GM19468 (cell line): ENCODE measurements around the gene RUNX3.

Experiments
- ATAC-seq: cut with Tn5 transposase; IDR thresholded peaks from one replicate; pipeline ENCODE4 v1.9.1; 2021; ENCODE audit warnings: mild to moderate bottlenecking, moderate library complexity, moderate number of reproducible peaks; ENCODE audit not compliant: unreplicated experiment; ENCODE audit errors: extremely low read depth

Gene RUNX3

DNA sequence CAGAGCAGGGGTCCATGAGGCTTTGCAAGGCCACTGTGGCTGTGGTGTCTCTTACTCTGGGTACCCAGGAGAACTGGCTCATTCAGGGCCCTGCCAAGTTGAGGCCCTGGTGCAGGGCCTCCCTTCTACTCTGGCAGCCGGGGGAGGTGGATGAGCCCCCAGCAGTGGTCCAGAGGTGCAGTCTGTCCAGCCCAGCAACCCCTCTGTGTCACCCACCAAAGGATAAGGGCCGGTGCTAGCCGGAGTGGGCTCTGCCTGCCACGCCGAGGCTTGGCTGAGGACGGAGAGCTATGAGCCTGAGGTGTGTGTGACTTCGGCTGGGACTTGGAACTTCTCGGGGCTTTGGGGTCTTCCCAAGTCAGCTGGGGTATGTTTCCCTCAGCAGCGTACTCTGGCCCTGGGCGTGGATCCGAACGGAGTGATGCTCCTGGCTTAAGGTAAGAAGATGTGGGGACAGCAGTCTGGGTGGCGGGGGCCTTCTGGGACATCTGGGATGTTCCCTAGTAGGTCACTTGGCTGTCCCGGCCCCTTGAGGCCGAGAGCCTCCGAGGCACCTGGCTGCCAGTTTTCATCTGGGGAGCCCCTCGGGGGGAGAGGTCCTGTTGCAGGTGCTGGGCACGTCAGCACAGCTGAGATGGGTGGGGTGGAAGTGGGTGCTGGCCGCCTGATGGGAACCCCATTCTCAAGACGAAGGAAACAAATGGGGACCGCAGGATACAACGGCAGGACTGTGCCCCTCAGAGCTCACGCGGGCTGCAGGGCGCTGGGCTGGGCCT, 25.9 kb downstream of the RUNX3 start:
- no peak for ATAC-seq

DNA sequence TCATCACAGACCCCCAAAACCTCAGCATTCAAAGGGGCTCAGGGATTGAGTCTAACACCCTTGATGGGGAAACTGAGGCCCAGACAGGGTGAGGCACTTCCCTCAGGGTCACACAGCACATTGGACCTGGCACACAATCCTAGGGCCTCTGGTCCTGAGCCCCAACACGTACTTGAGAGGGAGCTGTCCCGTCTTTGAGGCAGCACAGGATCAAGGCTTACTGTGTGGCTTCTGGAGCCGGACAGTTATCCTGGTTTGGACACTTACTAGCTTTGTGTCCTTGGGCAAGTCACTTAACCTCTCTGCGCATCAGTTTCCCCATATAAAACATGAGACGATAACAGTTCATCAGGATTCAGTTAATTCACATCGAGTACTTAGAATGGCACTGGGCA, 26.5 kb downstream of the RUNX3 start:
- ATAC-seq, result no peak

DNA sequence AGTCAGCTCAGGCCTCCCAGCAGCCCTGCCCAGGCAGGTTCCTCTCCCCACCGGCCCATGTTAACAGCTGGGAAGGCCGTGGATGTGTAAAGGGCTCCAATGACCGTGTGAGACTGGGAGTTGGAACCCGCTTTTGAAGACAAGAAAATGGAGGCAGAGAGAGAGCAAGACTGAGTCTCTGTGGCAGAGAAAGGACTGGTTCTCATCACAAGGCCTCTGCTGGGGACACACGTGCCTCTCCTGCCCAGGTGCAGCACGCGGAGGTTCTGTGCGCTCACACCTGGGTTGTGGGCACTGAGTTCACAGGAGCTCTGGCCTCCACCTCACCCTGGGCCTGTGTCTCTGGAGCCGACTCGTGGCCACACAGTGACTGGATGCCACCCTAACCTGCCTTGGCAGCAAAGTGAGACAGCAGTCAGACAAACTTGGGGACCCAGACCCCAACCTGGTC, 27.0 kb downstream of the RUNX3 start:
- no peak for ATAC-seq

DNA sequence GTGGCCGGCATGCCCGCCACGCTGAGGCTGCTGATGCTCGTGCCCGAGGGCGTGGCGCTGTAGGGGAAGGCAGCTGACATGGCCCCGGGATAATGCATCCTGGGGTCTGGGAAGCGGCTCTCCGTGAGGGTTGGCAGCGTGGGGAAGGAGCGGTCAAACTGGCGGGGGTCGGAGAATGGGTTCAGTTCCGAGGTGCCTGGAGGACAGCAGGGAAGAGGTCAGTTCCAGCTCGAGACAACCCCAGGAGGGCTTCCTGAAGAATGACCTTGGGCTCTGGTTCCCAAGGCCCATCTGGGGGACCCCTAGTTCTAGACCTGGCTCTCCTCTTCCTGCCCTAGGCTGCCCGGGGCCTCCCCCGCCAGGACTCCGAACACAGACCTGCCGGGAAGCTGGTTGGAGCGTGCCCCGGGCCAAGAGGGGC, 27.6 kb downstream of the RUNX3 start:
- ATAC-seq, result no peak

DNA sequence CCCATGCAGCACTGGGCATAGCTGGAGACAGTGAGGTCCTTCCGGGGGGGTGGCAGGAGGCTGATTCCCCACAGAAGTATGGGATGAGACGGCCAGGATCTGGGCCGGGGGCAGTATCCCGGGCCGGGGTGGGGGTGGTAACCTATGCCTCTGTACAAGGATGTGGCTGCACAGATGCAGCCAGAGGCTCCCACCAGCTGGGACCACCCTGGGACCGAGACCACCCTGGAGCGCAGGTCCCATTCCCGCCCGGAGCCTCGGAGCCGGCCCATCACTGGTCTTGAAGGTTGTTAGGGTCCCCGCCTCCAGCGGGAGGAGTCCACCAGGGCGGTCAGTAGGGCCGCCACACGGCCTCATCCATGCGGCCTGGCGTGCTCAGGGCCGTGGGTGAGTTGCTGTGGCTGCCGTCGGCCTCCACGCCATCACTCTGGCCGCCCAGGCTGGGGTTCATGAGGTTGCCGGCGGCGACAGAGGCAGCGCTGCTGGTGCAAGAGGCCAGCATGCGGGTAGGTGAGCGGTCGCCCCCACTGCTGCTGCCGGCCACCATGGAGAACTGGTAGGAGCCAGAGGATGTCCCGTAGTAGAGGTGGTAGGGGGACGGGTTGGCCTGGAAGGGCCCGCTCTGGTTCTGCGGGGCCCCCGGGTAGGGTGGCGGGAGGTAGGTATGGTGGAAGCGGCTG, 28.1 kb downstream of the RUNX3 start:
- ATAC-seq, result no peak

DNA sequence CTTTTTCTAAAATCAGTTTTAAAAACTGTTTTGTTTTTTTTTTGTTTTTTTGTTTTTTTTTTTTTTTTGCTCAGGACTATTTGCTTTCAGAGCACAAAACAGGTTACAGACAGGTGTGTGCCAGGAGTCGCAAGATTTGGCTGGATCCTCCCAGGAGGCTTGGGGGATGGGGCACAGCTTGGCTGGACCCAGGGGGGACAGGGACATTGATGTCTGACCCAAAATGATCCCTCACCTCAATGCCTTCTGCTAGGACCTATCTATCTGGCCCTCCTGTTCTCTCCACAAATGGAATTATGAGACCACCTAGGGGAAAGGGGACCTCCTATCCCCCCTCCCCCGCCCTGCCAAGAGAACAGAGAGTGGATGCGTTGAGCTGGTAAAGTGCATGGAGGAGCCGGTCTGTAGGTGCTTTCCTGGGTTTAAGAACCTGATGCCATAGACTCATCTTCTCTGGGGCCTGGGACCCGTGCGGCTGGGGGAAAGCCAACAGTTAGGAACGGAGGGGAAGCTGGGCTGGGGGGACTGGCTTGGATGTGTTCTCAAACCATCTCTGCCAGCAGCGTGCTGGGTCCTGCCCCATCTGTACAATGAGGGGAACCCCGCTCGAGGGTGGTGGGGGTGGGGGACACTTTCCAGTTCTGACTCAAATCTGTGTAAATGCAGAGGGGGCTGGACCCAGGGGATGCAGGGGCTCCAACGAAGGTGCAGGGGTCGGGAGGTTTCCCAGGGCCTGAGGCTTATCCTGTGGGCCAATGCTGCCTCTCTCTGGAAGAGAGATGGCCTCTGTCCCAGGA, 28.9 kb downstream of the RUNX3 start:
- ATAC-seq, result no peak

DNA sequence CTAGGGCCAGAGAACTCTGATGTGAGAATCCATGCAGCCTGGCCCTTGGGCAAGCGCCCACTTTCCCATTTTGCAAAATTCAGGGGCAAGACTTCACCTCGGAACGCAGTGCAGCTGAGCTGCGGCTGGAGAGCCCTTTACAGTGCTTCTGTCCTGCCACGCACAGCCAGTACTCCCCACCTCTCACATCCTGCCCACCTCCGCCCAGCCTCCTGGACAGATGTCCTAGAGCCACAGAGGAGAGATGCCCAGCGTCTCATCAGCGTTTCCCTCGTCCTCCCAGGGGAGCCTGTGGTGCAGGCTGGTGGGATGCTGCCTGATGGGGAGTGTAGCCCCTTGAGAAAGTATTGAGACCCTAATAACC, 29.6 kb downstream of the RUNX3 start:
- no peak for ATAC-seq

DNA sequence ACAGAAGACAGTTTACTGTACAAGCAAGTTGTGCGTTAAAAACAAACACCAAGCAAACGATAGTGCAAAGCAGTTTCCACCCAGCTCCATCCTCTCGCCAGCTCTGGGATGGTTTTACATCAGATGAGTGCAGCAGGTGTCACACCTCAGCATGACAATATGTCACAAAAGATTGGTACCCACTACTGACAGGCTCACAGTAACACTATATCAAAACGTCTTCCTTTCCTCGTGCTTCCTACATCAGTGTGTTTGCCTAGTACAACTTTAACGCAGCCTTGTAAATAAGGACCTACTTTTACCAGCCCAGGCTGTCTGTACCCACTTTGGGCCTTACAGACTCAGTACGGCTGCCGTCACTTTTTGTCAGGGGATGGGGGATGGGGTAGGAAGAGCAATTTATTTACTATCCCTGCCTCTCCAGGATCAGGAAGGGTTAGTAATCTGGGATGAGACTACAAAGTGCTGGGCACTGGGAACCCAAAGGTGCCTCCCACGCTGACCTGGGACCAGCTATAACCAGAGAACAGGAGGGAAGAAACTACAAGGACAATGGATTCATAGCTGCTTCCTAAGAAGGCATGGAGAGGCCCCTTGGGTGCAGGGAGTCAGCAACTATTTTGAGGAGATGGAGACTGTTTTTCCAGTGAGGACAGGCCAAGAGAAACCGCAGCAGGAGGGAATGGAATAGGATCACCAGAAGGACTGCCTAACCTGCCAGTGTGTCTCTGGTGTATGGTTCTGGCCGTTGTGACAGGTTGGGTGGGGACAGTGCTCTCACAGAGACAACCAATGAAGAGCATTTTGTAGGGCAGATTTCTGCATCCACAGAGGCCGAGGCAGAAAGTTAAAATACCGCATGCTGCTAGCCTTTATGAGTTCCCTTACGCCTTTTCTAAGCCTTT, 30.2 kb downstream of the RUNX3 start:
- no peak for ATAC-seq

DNA sequence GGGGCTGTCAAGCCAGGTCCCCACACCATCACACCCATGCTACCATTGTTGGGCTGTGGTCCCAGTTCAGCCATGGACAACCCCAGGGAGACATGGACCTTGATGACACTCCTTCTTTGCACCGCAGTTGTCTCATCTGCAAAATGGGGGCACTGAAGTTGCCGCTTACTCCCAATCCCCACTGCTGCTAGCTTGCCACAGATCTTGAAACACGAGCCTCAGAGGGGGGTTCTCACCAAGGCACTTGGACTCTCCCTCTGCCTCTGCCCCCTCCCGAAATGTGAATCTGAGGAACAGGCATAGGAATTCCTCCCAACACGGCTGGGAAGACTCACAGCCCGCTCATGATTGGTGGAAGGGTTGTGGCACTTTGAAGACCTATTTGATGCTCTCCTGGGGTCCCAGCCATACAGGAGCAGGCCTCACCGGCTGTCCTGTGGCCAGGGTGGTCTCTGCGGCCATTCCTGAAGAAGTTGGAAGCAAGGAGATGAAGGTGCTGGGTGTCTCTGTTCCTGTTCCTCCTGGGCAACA, 31.1 kb downstream of the RUNX3 start:
- no peak for ATAC-seq

DNA sequence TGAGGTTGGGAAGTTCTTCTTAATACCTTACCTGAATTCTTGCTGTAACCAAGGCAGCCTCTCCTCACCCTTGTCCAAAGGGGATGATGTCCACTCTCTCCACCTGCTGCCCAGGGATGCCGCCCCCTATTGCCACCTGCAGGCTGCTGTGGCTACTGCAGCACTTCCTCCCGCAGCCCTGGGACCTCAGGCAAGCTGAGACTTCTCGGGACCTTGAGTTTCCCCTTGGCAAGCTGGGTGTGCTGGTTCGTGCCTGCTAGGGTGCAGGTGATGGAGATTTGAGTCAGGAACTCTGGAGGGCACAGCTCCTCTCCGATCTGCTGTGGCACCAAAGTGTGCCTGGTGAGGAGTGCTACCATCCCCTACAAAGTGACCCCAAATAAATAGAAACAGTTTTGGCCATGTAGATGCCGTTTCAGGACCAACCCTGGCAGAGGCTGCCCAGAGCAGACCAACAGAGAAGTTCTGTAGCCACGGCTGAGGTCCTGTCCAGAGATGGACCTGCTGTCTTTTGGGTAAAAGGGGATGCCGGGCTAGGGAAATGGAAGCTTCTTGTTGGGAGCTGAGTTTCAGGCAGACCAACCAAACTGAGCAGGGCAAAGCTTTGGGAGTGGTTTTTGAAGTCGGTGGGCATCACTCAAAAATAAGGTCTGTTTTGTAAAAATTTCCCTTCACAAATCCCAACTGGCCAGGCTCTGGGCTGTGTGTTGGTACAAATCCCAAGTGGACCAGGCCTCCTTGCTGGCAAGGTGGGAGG, 31.7 kb downstream of the RUNX3 start:
- no peak for ATAC-seq

DNA sequence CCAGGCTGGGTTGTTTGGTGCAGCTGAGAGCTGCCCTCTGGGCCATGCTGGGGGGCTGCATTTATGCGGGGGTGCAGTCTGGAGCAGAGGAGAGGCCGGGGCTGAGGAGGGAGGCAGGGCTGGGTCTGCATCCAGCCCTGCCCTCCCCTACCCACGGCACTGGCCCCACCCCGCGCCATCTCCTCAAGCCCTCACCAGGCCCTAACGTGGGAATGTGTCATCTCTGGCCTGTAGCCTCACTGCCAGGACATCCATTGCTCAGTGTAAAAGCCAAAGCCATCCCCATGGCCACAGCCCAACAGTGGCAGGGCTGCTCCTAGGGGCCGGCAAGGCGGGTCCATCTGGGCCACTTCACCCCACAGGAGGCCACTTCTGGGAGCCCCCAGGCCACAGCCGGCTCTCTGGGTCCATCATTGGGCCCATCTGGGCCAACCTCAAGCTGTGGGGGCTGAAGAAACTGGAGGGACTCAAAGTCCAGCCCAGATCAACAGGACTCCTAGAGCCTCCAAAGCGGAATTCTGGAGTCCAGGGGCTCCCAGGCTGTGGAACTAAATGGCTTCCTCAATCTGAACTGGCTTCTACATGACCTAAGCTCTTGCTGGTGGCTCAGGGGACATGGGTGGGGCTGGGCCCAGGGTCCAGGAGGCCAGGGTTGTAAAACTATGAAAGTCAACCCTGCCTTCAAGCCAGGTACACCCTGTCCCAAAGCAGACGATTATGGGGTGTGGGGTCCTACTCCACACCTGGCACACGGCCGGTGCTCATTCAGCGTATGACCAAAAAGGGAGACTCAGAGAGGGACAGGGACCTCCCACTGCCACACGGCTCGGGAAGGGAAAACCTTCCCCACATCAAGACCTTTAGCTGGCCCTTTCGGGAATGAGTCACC, 32.6 kb downstream of the RUNX3 start:
- ATAC-seq, result no peak

DNA sequence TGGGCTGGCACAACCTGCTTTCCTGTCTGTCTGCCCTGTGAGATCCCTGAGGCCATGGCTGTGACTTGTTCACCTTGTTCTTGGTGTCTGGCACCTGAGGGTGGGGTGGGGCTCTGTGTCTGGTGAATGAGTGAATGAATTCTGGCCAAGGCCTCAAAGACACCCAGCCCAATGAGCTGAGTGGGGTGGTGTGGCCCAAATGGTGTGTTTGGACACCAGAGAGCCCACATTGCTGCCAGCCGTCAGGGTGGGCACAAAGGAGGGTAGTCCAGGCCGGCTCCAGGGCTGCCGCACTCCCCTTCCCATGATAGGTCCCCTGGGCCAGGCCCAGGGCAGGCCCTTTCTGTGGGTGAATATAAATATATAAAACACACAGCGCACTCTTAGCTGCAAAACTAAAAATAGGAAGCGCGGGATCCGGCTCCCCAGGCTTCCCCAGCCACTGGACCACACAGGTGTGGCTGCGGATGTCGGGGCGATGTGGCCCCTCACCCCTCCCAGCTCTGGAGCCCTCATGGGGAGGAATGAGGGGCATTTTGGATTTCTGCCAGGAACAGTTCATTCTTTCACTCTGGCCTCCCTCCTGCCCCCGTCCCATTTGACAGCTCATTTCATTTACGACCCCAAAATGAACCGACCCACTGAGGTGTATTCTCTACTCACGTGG, 33.3 kb downstream of the RUNX3 start:
- no peak for ATAC-seq

DNA sequence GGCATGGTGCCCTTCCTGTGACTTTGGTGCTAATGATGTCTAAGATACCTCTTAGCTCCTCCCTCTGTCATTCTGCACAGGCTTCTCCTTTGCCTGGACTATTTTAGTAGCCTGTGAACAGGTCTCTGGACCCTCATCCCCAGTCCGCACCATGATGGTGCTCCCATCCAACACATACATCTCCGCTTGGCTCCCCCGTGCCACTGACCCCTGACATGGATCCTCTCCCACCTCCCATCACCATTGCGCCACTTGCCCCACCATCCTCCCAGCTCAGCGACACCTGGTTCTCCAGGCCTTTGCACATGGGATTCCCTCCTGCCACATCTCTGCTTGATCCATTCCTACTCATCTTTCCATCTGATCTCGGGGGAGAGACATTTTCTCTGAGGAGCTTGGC, 33.9 kb downstream of the RUNX3 start:
- no peak for ATAC-seq

DNA sequence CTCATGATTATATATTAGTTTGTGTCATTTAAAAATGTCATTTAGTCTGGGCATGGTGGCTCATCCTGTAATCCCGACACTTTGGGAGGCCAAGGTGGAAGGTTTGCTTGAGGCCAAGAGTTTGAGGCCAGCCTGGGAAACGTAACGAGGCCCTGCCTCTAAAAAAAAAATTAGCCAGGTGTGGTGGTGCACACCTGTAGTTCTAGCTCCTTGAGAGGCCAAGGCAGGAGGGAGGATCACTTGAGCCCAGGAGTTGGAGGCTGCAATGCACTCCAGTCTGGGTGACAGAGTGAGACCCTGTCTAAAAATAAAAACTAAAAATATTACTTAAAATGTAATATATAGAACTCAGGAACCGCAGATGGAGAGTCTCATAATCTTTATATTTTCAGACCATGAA, 34.6 kb downstream of the RUNX3 start:
- ATAC-seq, result no peak

DNA sequence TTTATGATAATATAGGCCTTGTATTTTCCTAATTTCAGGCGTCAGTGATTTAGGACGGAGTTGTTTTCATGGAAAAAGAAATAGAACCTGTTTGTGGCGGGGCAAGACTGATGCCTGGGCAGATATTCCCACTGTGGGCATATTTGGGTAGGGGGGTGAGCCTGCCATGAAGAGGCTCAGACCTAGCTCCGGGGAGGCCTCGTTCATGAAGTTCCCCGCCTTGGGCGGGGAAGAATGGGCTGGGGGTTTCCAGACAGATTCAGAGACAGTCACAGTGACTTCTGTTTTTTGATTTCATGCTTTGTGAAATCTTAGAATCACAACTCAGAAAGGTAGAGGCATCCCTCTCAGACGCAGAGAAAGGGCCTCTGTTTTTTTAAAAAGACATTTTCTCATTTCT, 36.1 kb downstream of the RUNX3 start:
- ATAC-seq, result no peak

DNA sequence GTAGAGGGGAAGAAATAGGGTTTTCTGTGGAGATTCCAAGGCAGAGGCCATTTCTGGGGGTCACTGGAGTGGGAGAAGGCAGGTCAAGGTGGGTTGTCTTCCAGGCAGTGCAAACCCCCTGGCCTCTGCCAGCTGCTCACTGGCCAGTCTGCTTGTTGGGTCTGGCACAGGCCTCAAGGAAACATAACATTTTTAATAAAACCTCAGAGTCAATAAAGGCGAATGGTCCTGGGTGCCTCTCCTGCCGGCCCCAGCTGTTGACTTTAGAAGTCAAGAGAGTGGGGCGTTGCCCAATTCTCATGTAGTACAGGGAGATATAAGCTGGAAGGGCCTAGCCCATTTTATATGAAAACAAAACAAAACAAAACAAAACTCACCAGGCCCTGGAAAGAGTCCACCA, 36.6 kb downstream of the RUNX3 start:
- ATAC-seq, result no peak
